Stimulated activated CD4-positive, alpha-beta T cell treated with anti-CD3 and anti-CD28 coated beads, TNF-alpha, amount 100 ng/mL, for 48 hours (primary cell): Measurements from ENCODE around the gene VPS8.

Source experiments
- DNase-seq, 3 donors: peaks; one replicate each; pipeline ENCODE4 v3.0.0-alpha.2; 2020; ENCODE audit warnings: low read depth in 3 of 3

VPS8 gene

DNA sequence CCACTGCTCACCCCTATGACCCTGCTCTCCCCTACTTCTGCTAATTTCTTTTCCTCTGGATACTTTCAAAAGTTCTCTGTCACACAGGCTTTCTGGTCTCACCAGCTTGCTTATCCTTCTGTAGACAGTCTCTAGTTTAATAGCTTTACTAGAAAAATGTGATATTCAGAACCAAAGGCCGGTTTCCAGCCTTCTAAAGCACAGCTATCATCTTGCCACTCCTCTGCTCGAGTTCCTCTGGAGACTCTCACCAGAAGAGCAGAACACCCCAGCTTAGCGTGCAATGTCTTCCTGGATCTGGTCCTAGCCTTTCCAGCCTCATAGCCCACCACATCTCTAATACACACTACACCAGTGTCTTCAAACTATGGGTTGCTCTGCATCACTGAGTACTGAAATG lies 1.8 kb upstream of the VPS8 start:
- DNase-seq = no peak

DNA sequence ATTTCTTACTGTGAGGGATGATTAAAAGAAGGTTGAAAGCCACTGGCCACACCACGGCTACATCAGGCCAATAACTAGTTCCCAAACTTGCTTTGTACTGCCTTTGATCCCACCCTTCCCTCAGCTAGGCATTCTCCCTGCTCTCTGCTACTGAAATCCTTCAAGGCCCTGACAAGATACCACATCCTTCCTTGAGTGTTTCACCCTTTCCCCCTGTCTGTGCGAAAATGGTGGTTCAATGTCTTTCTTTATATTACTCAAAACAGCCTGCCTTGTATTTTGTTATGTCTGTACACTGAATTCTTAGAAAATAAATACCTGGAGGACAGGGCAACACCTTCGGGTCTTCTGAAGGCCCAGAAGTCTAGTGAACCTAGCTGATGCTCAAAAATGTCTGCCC lies 932 bp upstream of the VPS8 start:
- no peak for DNase-seq

DNA sequence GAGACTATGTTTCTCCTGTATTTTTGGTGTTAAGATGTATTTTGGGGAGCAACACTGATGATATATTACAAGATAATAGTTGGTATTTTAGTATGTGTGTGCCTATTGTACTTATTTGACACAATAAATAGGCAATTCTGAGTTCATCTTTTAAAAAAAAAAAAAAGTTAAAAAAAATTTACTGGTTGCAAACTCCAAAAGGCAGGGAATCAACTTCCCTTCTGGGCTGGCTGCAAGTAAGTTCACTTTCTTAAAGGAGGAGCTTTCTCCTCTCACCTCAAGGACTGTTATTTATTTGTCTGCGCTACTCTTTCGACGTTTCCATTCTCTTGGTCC lies 335 bp upstream of the VPS8 start:
- DNase-seq = no peak

DNA sequence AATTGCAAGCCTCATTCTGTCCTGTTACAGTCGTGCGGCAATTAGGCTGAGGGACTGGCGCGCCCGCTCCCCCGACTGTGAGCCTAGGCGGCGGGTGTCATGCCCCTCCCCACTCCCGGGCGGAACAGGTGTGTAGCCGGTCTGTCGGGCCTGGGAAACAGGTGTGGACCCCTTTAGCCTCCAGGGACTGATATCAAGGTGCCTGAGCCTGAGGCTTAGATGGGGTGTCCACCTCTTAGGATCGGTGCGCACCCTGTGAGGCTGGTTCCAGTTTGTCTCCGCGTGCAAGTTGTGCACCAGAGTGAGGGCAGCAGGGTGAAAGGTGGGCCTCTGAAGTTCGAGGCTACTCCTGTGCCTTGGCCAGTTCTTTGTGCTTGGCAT lies 686 bp downstream of the VPS8 start:
- DNase-seq = no peak

DNA sequence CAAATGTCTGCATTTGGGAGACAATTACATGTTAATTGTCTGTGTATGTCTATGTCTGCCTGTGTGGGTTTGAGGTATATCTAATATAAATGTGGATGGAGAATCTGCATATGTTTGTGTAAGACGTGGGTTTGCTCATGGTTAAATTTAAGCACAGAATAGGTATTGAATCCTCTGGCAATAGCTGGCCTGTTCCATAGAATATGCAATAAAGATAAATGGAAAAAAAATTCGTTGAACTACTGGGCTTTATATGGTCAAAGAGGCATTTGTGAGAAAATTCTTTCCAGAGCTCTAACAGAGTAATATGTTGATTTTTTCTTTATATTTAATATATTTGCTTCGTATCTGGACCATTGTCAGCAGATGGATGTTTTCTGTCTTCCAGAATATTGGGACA lies 1.4 kb downstream of the VPS8 start:
- DNase-seq = no peak

DNA sequence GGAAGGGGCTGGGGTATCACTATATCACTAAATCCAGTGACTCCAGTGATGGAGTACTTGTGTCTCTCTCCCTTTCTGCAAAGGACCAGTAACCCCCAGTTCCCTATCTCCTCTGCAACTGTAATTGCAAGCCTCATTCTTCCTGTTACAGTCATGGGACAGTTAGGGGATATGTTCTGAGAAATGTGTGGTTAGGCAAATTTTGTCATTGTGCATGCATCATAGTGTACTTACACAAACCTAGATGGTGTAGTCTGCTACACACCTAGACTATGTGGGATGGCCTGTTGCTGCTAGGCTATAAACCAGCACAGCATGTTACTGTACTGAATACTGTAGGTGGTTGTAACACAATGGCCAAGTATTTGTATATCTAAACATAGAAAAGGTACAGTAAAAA lies 2.2 kb downstream of the VPS8 start:
- DNase-seq = no peak

DNA sequence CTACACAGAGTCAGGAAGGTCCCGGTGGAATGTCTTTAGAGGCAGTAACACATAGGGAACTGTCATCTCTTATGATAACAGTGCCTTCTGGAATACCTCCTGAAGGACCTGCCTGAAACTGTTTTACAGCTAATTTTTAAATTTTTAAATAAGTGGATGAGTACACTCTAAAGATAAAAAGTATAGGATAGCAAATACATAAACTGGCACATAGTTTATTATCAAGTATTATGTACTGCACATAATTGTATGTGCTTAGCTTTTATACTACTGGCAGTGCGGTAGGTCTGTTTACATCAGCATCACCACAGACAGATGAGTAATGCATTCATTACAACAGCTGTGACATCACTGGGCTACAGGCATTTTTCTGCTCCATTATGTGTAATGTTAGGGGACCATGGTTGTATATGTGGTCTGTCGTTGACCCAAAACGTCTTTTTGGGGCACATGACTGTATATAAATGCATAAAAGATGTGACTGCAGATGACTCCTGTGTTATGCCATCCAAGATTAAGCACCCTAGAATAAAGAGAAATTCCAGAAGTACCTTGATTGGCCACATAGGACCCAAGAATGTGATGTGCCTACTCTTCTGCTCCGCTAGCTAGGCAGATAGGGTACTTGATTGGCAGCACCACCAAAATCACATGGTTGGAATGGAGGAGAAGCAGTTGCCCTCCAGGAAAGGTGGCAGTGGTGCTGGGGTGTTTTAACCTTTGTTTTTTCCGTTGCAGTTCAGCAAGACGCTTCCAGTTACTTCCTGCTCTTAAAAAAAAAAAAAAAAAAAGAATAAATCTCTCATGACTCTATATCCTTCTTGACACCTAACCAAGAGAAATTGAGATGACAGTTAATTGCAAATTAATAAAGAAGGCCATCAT lies 3.3 kb downstream of the VPS8 start:
- no peak for DNase-seq

DNA sequence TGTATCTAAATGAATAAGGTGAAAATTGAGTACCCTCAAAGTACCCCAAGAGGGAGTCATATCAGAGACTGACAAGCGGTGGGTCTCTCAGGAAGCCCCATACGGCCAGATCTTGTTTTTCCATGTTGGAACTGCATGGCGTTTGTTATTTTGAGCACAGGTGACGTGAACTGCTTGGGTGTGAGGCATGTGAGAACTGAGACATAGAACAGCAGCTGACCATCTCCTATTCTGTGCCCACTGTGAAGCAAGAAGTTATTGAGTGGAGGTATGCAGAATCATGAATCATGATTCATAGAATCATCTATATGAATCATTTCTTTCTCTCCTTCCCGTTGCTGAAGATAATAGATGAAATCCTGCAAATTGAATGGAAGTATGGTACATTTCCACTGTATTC lies 4.6 kb downstream of the VPS8 start:
- DNase-seq = no peak

DNA sequence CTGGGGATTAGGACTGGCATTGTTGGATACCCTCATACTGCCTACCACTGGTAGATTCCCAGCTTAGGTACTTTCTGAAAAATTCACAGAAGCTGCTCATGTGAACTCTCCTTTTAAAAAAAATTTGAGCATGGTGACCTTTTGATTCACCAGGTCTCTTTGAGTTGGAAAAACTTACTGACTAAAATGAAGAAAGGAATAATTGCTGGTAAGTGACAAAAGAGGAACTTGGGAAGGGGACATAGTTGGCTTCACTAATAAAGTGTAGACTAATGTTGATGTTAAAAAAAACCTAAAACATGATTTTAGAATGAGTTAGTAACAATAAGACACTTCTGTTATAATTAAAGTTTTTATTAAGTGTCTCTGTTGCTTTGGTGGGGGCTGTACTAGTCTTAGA lies 8.6 kb downstream of the VPS8 start:
- DNase-seq = no peak

DNA sequence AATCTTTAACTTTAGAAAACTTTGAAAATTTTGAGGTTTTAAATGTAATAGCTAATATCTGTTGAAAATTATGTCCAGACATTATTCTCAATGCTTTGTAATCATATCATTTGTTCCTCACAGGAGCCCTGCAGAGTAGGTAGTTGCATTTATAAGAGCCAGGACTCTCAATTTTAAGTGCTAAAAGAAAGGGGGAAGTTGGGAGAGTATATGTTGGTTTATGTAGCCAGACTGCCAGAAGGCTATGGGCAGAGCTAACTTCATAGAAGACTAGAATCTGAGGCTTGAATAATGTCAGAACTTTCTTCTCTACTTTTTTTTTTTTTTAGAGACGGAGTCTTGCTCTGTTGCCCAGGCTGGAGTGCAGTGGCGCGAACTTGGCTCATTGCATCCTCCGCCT lies 9.1 kb downstream of the VPS8 start:
- DNase-seq = no peak

DNA sequence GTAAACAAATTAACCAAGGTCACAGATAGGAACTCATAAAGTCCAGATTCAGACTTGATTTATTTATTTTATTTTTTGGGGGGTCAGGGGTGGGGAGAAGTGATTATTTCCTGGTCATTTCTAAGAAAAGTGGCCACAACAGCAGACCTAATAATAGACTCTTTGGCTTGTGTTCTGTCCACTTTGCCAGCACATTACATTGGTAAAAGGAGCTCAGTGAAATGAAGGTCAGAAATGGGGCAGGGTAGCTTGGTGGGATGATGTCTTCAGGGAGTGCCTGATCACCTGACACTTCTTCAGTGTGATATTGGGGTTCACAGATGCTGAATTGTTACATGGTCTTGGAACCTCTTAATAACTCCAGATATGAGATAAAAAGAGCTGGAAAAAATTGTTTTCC lies 10.1 kb downstream of the VPS8 start:
- no peak for DNase-seq

DNA sequence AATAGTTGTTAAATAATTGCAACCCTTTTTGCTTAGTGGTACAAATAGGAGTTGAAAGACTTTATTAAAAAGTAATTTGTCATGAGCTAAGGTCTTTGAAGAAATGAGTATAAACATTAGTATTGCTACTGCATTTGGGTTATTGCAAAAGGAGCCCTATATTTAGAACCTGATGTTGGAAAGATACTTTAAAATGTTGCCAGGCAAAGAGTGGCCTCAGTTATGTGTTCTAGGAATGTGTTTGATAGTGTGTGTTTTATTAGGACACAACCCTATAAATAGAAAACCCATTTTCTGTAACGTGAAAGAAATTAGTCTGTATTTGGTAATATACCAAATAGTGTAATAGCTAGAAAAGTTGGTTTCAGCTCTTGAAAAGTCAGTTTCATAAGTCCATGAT lies 10.7 kb downstream of the VPS8 start:
- DNase-seq = no peak

DNA sequence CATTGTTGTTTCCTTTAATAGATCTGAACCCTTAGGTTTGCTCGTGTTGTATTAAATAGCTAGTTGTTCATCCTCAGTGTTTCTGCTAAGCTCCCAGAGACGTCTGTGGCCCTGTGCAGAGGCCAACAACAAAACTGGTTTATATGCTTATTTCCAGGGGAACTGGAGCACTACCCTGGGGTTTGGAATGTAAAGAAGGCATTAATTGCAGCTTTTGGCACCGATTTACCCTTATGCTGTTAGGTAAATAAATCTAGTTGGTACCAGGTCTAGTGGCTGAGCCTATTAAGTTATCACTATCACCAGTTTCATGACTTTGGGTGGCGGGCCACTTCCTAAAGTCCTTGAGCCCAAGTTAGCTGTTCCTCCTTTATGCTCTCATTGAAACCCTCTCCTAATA lies 12.0 kb downstream of the VPS8 start:
- no peak for DNase-seq

DNA sequence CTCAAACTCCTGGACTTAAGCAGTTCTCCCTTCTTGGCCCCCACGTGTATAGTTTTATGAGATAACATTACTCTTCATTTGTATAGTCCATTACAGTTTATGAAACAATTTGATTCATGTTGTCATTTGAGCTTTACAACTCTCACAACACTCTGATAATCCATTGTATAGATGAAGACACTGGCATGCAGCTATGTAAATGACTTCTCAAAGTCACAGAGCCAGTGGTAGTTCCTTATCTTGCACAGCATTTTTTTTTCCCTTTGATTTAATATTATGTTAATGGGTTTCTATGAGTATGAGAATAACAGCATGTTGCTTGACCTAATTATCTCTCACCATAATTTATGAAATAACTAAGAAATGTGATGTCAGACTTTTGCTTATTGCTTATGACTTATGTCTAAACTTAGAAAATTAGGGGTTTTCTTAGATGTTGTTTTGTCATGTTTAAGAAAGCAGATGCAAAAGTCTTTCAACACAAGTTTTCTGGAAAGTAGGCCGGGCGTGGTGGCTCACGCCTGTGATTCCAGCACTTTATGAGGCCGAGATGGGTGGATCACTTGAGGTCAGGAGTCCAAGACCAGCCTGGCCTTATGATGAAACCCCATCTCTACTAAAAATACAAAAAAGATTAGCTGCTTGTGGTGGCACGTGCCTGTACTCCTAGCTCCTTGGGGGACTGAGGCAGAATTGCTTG lies 13.3 kb downstream of the VPS8 start:
- DNase-seq = no peak

DNA sequence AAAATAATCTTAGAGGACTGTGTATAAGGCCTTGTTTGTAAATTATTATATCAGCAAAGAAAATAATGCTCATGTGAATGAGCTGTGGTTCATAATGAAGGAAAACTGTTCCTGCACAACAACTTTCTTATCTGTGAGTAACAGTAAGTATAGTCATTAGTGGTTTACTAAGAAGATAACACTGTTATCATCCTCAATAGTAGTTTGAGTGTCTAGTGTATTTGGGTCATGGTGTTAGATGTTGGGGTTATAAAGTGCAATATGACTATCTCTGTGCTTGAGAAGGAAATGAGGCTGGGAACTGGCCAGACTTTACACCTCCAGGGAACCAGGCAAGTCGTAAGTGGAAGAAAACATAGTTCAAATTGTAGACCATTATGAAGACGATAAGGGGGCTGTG lies 15.6 kb downstream of the VPS8 start:
- no peak for DNase-seq

DNA sequence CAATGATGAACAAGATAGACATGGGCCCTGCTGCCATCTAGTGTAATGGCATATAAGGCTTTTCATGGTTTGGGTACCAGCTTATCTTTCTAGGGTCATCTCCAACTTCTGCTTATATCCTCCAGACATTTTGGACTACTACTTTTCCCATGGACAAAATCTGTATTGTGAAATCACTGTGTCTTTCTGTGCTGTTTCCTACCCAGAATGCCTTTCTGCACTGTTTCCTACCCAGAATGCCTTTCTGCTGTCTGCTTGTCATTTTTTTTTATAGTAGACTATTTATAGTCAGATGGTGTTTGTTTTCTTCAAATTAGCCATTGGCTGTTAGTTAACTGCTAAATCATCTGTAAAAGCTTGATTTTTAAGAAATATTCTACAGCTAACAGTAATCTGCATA lies 20.1 kb downstream of the VPS8 start:
- DNase-seq = no peak

DNA sequence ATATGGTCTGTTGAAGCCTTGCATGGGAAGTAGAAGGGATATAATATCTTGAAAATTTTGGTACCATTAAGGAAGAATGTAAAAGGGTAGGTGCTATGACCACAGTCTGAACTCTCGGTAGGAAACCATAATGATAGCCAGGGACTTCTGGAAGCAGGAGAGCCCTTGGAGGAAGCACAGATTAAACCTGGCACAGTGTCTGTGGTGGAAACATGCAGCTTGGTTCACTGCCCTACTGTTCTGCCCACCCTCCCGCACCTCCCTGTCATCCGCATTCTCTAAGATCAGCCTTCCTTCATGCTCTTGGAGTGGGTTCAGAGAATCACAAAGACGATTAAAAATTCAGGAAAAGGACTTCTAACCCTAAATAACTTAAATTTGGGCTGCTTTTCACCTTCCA lies 20.9 kb downstream of the VPS8 start:
- DNase-seq = no peak

DNA sequence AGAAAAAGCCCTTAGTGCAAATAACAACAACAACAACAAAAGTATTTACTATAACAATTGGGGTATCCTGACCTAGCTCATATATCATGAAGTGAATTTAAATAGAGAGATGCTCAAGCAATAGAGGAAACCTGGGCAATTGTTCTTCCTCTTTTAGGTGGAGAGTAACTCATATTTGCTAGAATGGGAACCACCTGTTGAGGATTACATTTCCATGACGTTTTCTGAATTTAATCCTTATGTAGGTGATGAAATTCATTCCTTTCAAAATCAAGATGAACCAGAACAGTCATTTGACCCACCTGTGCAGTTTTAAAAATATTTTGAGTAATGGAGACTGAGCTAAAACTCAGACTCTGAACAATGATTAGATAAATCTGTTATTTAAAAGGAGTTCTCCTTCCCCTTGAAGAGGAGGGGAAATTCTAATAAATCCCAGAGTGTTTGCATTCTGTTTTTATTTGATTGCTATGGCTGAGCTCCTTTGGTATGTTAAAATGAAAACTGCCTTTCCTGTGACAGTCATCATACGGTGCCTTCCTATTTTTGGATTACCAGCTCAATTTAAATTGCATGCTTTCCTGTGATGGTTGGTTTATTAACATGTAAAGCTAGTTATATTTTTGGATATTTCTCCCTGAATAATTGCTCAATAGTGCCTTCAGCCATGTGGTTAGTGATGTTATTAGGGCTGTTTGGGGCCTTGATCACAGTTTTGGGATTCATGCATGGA lies 24.3 kb downstream of the VPS8 start:
- DNase-seq = no peak

DNA sequence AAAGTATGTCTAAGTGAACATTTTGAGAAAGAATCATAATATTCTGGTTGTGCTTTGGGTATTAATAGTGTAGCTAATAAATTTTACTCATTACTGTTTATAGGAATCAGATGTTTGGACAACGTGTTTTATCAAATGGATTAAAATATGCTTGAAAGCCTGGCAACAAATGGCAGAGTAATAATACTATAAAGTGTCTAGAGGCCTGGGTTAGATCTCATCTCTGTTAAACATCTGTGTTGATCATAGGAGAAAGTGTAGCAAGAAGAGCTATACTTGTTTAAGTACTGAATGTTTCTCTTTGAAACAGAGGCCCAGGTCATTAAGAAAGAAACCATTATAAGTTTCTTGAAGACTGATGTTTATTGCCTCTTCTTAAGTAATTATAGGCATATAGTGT lies 30.5 kb downstream of the VPS8 start:
- no peak for DNase-seq

DNA sequence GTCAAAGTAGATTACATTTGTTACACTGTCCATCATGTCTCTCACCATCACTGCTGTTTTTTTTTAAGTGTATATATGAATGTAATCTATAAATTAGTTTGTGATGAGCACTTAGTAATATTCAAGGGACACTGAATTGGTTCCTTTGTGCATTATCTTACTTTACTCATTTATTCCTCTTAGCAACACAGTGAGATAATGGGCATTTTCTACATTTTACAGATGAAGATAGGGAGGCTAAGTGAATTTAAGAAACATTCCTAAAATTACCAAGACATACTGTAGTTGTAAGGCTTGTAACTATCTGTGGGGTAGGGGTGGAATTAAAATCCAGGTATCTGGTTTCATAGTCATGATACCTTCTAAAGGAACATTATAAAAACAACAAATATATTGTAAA lies 33.9 kb downstream of the VPS8 start:
- DNase-seq = no peak

DNA sequence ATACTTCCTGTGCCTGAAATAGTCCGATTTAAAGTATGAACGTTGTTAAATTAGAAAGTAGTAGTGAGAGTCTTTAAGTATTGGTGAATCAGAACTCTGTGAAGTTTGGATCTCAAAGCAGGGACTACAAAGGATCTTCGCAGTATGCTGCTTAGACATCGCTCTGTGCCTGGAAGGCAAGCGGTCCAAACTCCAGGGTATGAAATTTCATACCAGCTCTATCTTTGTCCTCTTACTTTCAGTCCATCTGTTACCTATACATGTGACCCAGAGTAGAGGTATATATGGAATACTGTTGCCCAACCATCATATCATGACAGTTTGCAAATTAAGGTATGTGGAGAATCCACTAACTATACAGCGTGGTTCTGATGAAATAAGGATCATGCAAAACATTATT lies 34.5 kb downstream of the VPS8 start:
- no peak for DNase-seq

DNA sequence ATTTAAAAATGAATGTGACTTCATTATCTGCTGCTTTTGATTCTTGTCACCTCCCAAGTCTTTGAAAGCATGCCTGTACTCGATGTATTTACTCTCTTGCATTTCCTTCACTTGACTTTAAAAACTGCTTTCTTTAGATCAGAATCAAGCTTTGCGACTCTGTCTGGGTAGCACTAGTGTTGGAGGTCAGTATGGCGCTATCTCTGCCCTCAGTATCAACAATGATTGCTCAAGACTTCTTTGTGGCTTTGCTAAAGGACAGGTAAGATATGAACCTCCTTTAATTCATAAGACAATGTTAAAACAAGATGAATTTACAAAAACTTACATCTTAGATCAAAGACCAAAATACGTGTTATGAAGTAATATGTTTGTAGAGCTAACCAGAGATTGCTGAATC lies 37.0 kb downstream of the VPS8 start:
- DNase-seq = no peak

DNA sequence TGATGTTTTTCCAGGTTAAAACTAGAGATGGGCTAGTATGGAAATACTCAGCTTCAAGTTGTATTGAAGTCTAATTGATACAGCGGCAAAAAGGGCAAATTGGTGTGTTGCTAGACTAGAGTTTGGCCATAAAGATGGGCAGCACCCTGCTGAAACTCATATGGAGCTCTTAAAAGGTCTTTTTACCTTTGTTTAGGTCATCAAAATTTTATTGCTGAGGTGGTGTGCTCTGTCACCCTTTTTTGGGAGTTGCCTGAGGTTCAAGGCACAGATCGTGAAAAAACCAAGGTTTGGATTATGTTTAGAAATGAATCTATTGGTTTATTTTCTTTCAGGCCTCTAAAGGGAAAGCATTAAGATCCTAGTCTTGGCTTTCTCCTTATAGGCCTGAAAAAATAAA lies 38.2 kb downstream of the VPS8 start:
- DNase-seq = no peak
